Ovary (tissue), 3 donors: ENCODE measurements around the gene CLDN7.

ENCODE experiments used
- CTCF ChIP-seq, 3 donors: fragments of 450-650 bp in 2 of 3; fragments of 200-600 bp in 1 of 3; IDR thresholded peaks; one replicate each; pipeline versions ENCODE4 v1.5.1 to v1.8.0; 2016 to 2022; ENCODE audit warnings: antibody characterized with exemption in 3 of 3, mild to moderate bottlenecking in 1 of 3
- EP300 ChIP-seq: sonication (generic); formaldehyde crosslinking; IDR thresholded peaks from one replicate; pipeline ENCODE4 v1.6.1; 2017; ENCODE audit warnings: antibody characterized with exemption
- POLR2A ChIP-seq: fragments of 450-650 bp; IDR thresholded peaks from one replicate; pipeline ENCODE4 v1.6.1; 2017; ENCODE audit warnings: antibody characterized with exemption, mild to moderate bottlenecking, moderate library complexity
- donor health status: DM: no; HTN: no; CAD: no.

- TF ChIP-seq CTCF (IDR thresholded peaks at IDR 0.05) (peak in 1 of 3 donors; percentile 8), POLR2A (no peak), EP300 (no peak)
Observed at GRCh38 chr17:7307686-7308624, 45.7 kb upstream of the CLDN7 start.
